Endothelial cell of umbilical vein (primary cell): ENCODE results near the gene KARS1. TPM values are rescaled to one million over a fixed set of nuclear protein-coding genes. Genes with fewer than 3 reads are reported as not detected.

Experiments used
- BruUV-seq: library from RNA; stranded (reverse); fragments of 400-500 nt; replicated peaks from 2 replicates; lab custom pipeline; 2021; lab: Mats Ljungman, UMichigan
- CTCF ChIA-PET: fragments of 300-600, 350-600 bp; sonication (Branson Sonifier 250); formaldehyde crosslinking; loops from one replicate; lab custom pipeline; 2021; ENCODE audit warnings: antibody characterized with exemption, inconsistent platforms; lab: Charles Lee
- POLR2A ChIA-PET: fragments of 300-600, 350-600 bp; sonication (Branson Sonifier 250); formaldehyde crosslinking; loops from one replicate; lab custom pipeline; 2021; ENCODE audit warnings: antibody characterized with exemption, inconsistent platforms; lab: Charles Lee
- DNase-seq: peaks from one replicate; pipeline ENCODE4 v3.0.0-alpha.2; 2011; ENCODE audit warnings: low read depth, low spot score
- FAIRE-seq: peaks from 2 replicates; lab custom pipeline; 2011; peaks lifted over from hg19 to GRCh38; lab: Jason Lieb, UNC
- H2AFZ ChIP-seq: 2 replicates; pipeline ENCODE4 v1.6.0; 2012; ENCODE audit warnings: low read depth, low read length, control low read depth, inconsistent platforms
- H3K27ac ChIP-seq: 2 replicates; pipeline ENCODE4 v1.5.1; 2011; ENCODE audit warnings: low read depth, mild to moderate bottlenecking, control low read depth, low read length, moderate library complexity; ENCODE audit not compliant: insufficient read depth
- H3K27me3 ChIP-seq, 2 experiments: 2 replicates each; pipeline versions ENCODE4 v1.6.0 to v1.6.1; 2011; ENCODE audit warnings: low read length in 2 of 2, mixed read lengths in 1 of 2; ENCODE audit not compliant: control insufficient read depth in 2 of 2, insufficient read depth in 2 of 2
- H3K36me3 ChIP-seq, 2 experiments: 2 replicates in 1 of 2; 3 replicates in 1 of 2; pipeline ENCODE4 v1.5.1; 2011; ENCODE audit warnings: low read length in 2 of 2, mild to moderate bottlenecking in 1 of 2, moderate library complexity in 1 of 2; ENCODE audit not compliant: control insufficient read depth in 2 of 2, insufficient read depth in 2 of 2; ENCODE audit errors: extremely low read depth in 1 of 2
- H3K4me1 ChIP-seq: 3 replicates; pipeline ENCODE4 v1.5.1; 2011; ENCODE audit warnings: mild to moderate bottlenecking, low read length; ENCODE audit not compliant: control insufficient read depth, insufficient read depth; ENCODE audit errors: extremely low read depth
- H3K4me2 ChIP-seq: 2 replicates; pipeline ENCODE4 v1.6.1; 2011; ENCODE audit warnings: low read length, control low read depth, mixed read lengths; ENCODE audit not compliant: insufficient read depth
- H3K4me3 ChIP-seq, 3 experiments: fragments of 200-600 bp in 1 of 3; sonication (generic), shearing (Covaris generic) in 1 of 3; replicated peaks in 1 of 3; 2 replicates each; pipeline ENCODE4 v1.5.1; 2011 to 2016; ENCODE audit warnings: control low read depth in 3 of 3, low read length in 3 of 3, mild to moderate bottlenecking in 2 of 3, inconsistent platforms in 1 of 3, low read depth in 1 of 3, moderate library complexity in 1 of 3; ENCODE audit not compliant: insufficient read depth in 1 of 3
- H3K79me2 ChIP-seq: 2 replicates; pipeline ENCODE4 v1.6.0; 2012; ENCODE audit warnings: low read length, inconsistent platforms; ENCODE audit not compliant: control insufficient read depth, insufficient read depth
- H3K9ac ChIP-seq: replicated peaks from 2 replicates; pipeline ENCODE3; 2011; ENCODE audit warnings: low read length, control low read depth; ENCODE audit not compliant: insufficient read depth; ENCODE audit errors: extremely low read depth
- H3K9me1 ChIP-seq: replicated peaks from 3 replicates; pipeline ENCODE4 v1.6.0; 2011; ENCODE audit warnings: mild to moderate bottlenecking, low read length; ENCODE audit not compliant: control insufficient read depth, insufficient read depth; ENCODE audit errors: extremely low read depth
- H3K9me3 ChIP-seq: replicated peaks from 2 replicates; pipeline ENCODE4 v1.5.1; 2012; ENCODE audit warnings: low read length, inconsistent platforms; ENCODE audit not compliant: control insufficient read depth, insufficient read depth
- H4K20me1 ChIP-seq: replicated peaks from 2 replicates; pipeline ENCODE3; 2011; ENCODE audit warnings: mild to moderate bottlenecking, low read length; ENCODE audit not compliant: control insufficient read depth, insufficient read depth; ENCODE audit errors: extremely low read depth
- EZH2 ChIP-seq: IDR thresholded peaks from 2 replicates; pipeline ENCODE4 v1.6.1; 2012; ENCODE audit warnings: borderline replicate concordance, low read depth, mild to moderate bottlenecking, moderate library complexity, low read length, inconsistent platforms; ENCODE audit not compliant: severe bottlenecking
- FOS ChIP-seq: IDR thresholded peaks from 2 replicates; pipeline ENCODE4 v1.6.1; 2011; ENCODE audit warnings: mild to moderate bottlenecking, low read length, moderate library complexity, borderline replicate concordance; ENCODE audit not compliant: insufficient read depth
- GATA2 ChIP-seq: IDR thresholded peaks from 2 replicates; pipeline ENCODE4 v1.7.0; 2011; ENCODE audit warnings: low read depth, mild to moderate bottlenecking, moderate library complexity, mixed read lengths, low read length; ENCODE audit not compliant: insufficient read length, insufficient read depth
- JUN ChIP-seq: IDR thresholded peaks from 2 replicates; pipeline ENCODE4 v1.6.1; 2011; ENCODE audit warnings: borderline replicate concordance, low read depth; ENCODE audit not compliant: insufficient read length, insufficient read depth
- MAX ChIP-seq: IDR thresholded peaks from 2 replicates; pipeline ENCODE4 v1.6.1; 2011; ENCODE audit not compliant: insufficient read depth, insufficient read length
- MYC ChIP-seq: IDR thresholded peaks from one replicate; pipeline ENCODE4 v1.6.1; 2011; ENCODE audit warnings: mild to moderate bottlenecking, low read depth, low read length
- POLR2A ChIP-seq: IDR thresholded peaks from 2 replicates; pipeline ENCODE4 v1.6.1; 2012; ENCODE audit warnings: low read depth, mild to moderate bottlenecking, control low read depth, low read length
- POLR2AphosphoS5 ChIP-seq: IDR thresholded peaks from 2 replicates; pipeline ENCODE4 v1.6.1; 2012; ENCODE audit warnings: low read depth, mild to moderate bottlenecking, control low read depth, low read length, moderate library complexity; ENCODE audit not compliant: insufficient read depth
- dilution Hi-C: fragments of 300-500 bp; cut with MboI; formaldehyde crosslinking; loops from one replicate; pipeline ENCODE4 v1.15.0; 2019; ENCODE audit warnings: low sequenced_read_pairs; ENCODE audit not compliant: extremely low pct_ligation_motif_present
- intact Hi-C: fragments of 100-400 bp; cut with micrococcal nuclease; formaldehyde crosslinking; loops from one replicate; pipeline ENCODE4 v1.10.0; 2022
- polyA plus RNA-seq, 4 experiments: library from polyadenylated mRNA; depleted of rRNA in 3 of 4; stranded (reverse) in 3 of 4; unstranded in 1 of 4; fragments of >200 nt; gene quantifications; 2 replicates each; pipeline versions ENCODE4 v1.2.1 to v1.2.3, GENCODE V29; 2011 to 2012; ENCODE audit warnings: missing spikeins in 1 of 4
- total RNA-seq: library from RNA; stranded (reverse); gene quantifications from 2 replicates; pipeline ENCODE4 v1.2.3, GENCODE V29; 2021
- TF ChIP-seq, protein P1 (sequence below), 2 donors: IDR thresholded peaks; 1 replicate in 1 of 2; 2 replicates in 1 of 2; pipeline ENCODE4 v1.5.1; 2011; ENCODE audit warnings: low read length in 2 of 2, mild to moderate bottlenecking in 2 of 2, moderate library complexity in 2 of 2, control low read depth in 1 of 2, inconsistent platforms in 1 of 2, low read depth in 1 of 2; ENCODE audit not compliant: insufficient read depth in 1 of 2; ENCODE audit errors: extremely low read depth in 1 of 2

The KARS1 gene
- total and polyA plus RNA-seq, 2 donors (not counting 3 experiments of a cell fraction or from before 2014, with no cell fraction given): 83.3 to 146 TPM

GRCh38 chr16:75616521-75617010, 30.9 kb downstream of the KARS1 start:
- Histone ChIP-seq H3K9me3 (no peaks in the 10 kb centered on the region), H3K4me1 (peaks cover 4% of the 10 kb centered on the region), H3K4me3 (no peak overlapping the region), H4K20me1 (no peaks in the 10 kb centered on the region), H3K9ac (no peak overlapping the region), H3K79me2 (peaks cover 2% of the 10 kb centered on the region), H2AFZ (no peak overlapping the region), H3K27me3 (no peaks in the 10 kb centered on the region), H3K27ac (no peak overlapping the region), H3K4me2 (no peak overlapping the region), H3K36me3 (peaks cover 11 to 12% of the 10 kb centered on the region in 2 experiments), H3K9me1 (no peaks in the 10 kb centered on the region)
- no peak for FAIRE-seq
- ChIA-PET CTCF (no interaction called here), POLR2A (no interaction called here)
- dilution Hi-C loops: no loop called here
- intact Hi-C loops: no loop called here
- DNase-seq: no peak
- no peak for TF ChIP-seq MAX
- TF ChIP-seq POLR2A: no peak
- no TSS peak for BruUV-seq

GRCh38 chr16:75615619-75616018, 31.8 kb downstream of the KARS1 start:
- ChIA-PET POLR2A (no interaction called here), CTCF (interaction anchor here (1.1 kb wide), 1 partner anchor 16 kb away, joined by 6 read pairs; no protein-coding TSS in a partner anchor)
- Histone ChIP-seq H2AFZ (no peak overlapping the region), H3K79me2 (peaks cover under 1% of the 10 kb centered on the region), H3K9me3 (no peaks in the 10 kb centered on the region), H3K36me3 (peaks cover 11 to 14% of the 10 kb centered on the region in 2 experiments), H3K9me1 (no peaks in the 10 kb centered on the region), H4K20me1 (no peaks in the 10 kb centered on the region), H3K4me2 (no peak overlapping the region), H3K4me3 (no peak overlapping the region), H3K4me1 (no peaks in the 10 kb centered on the region), H3K9ac (no peak overlapping the region), H3K27me3 (no peaks in the 10 kb centered on the region), H3K27ac (no peak overlapping the region)
- DNase-seq (no peak), FAIRE-seq (no peak)
- dilution Hi-C loops: no loop called here
- BruUV-seq: no TSS peak
- TF ChIP-seq FOS: no peak
- TF ChIP-seq, protein P1, sequence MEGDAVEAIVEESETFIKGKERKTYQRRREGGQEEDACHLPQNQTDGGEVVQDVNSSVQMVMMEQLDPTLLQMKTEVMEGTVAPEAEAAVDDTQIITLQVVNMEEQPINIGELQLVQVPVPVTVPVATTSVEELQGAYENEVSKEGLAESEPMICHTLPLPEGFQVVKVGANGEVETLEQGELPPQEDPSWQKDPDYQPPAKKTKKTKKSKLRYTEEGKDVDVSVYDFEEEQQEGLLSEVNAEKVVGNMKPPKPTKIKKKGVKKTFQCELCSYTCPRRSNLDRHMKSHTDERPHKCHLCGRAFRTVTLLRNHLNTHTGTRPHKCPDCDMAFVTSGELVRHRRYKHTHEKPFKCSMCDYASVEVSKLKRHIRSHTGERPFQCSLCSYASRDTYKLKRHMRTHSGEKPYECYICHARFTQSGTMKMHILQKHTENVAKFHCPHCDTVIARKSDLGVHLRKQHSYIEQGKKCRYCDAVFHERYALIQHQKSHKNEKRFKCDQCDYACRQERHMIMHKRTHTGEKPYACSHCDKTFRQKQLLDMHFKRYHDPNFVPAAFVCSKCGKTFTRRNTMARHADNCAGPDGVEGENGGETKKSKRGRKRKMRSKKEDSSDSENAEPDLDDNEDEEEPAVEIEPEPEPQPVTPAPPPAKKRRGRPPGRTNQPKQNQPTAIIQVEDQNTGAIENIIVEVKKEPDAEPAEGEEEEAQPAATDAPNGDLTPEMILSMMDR (IDR thresholded peaks at IDR 0.05; ENCODE audit: extremely low read depth in 1 of 2, insufficient read depth in 1 of 2, low read depth in 1 of 2, low read length in 2 of 2): no peak
- TF ChIP-seq POLR2A: no peak
- TF ChIP-seq POLR2AphosphoS5: no peak
- no peak for TF ChIP-seq MYC
- no peak for TF ChIP-seq EZH2
- TF ChIP-seq MAX: no peak
- TF ChIP-seq JUN: no peak
- TF ChIP-seq GATA2: no peak
- intact Hi-C loops: no loop called here
